GM21360 (cell line): ENCODE results near the gene CORO1C.

Source experiments
- ATAC-seq: cut with Tn5 transposase; IDR thresholded peaks from one replicate; pipeline ENCODE4 v1.9.1; 2021; ENCODE audit warnings: mild to moderate bottlenecking, moderate library complexity; ENCODE audit not compliant: unreplicated experiment

Gene CORO1C

DNA sequence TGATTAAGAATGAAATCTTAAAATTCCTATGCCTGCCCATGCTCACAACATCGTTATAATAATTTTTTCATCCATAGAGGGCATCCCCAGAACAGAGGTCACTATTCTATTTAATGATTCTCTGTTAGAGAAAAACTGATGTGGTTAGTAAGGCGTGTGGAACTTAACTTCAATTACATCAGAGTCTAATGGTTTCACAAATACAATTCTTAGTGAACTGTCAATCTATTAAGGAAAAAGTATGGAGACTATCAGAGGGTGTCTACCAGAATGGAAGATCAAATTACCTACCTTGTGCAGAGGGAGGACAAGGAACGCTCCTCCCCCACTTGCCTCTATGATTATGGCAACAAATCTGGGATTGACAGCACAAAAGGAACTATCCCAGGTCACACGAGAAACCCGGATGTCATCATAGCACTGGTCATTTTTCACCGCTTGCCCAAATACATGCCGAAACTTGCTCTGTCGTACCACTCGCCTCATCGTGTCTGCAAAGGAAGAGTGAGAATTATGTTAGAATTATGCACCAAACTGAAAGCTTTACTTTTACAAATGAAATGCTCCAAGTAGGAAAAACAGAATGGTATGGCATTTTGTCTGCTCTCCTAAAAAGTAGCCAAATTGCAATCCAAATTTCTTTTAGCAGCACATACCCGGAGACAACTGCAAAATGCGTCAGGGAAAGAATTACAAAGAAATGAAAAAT, 30.3 kb downstream of the CORO1C start:
- no peak for ATAC-seq

GRCh38 chr12:108699955-108700563, 31.3 kb downstream of the CORO1C start:
- no peak for ATAC-seq

GRCh38 chr12:108697905-108698304, 33.4 kb downstream of the CORO1C start:
- no peak for ATAC-seq

DNA sequence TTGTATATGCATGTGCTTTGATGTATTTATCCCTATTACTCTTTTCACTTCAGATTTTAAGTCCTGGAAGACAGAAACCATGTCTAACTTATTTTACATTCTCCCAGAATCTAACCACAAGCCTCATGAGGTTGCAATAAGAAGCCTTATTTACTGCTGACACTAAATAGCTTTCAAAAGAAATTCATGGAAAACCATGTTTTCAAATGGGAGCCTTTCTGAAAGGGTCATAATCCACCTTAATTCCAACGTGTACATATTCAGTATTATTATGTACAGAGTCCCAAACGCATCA, 34.4 kb downstream of the CORO1C start:
- ATAC-seq = no peak

DNA sequence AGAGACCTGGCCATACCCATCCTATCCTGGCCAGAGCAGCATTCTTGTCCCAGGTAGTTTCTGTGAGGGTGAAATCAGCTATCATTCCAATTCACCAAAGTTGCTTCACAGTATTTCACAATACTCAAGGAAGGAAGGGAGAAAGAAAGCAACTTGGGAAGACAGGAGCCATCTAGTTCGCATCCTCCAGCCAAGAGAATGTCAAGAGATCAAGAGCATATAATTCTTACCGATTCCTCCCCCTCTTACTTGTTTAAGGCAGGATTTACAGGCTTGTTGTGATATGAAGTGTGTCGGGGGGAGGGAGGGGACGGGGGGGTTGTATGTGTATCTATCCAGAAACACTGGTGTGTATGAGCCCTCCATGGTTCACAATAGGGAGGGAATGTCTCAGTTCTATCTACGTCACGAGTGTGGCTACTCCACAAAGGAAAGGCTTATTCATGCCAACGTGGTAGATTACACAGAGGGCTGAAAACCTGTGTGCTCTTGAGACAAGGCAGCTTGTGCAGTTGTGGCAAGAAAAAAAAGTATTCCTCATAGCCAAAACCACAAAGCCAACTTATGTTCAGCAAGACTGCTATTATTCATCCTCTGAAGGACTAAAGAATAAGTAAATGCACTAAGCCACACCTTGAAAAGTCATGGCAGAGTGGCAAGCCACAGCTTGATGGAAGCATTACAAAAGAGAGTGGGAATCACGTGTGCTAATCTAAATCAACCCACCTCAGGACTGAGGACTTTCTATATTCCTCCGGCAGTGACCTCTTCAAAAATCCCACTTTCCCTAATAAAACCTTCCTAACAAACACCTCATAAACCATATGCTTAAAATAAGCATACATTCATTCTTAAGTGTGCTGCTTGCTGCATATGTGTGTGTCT, 35.0 kb downstream of the CORO1C start:
- ATAC-seq = no peak

DNA sequence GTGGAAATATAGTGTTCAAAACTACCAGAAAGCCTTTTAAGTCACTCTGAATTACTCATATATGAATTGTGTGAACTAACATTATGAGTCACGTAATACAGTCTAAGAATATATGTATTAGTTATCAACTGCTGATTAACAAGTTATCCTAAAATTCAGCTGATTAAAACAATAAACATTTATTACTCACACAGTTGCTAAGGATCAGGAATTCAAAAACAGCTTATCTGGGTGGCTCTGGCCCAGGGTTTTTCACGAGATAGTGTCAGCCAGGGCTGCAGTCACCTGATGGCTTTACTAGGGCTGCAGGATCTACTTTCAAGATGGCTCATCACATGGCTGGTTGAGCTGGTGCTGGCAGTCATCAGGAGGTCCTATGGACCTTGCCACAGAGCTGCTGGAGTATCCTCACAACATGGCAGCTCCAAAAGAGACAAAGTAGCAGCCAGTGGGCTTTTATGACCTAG, 36.5 kb downstream of the CORO1C start:
- ATAC-seq = no peak

DNA sequence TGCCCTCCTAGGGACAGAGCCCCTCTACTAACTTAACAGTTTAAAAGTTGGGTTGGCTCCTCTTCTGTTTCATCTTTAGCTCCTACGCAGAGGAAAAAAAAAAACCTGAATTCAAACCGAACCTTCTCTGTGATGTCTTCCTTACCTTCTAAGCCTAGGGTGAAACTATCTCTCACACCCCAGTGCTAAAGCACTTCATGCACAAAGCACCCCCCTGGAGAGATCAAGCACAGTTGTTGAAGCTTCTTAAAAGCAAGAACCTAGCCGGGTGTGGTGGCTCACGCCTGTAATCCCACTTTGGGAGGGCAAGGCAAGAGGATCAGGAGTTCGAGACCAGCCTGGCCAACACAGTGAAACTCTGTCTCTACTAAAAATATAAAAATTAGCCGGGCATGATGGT, 37.6 kb downstream of the CORO1C start:
- ATAC-seq = no peak

DNA sequence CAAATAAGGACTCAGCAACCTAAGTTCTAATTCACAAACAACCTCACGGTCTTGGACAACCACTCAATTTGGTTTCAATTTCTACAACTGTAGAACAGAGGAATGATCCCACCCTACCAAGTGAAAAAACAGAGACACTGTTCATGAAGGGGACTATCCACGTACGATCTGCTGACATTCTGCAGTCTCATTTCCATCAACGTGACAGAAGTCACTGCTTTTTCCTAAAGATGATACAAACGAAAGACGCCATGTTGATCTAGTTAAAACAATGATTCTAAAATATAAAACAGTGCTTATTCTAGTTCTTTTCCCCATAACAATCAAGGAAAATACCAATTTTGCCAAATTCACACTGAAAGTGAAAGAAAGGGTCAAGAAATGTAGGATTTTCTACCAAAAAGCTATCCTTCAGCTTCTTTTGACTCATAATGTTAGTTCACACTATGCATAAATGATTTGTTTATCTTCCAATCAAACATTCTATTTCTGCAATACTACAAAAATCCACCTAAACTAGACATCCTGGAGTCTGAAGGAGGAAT, 38.1 kb downstream of the CORO1C start:
- no peak for ATAC-seq

GRCh38 chr12:108691998-108692808, 39.1 kb downstream of the CORO1C start:
- ATAC-seq = no peak

DNA sequence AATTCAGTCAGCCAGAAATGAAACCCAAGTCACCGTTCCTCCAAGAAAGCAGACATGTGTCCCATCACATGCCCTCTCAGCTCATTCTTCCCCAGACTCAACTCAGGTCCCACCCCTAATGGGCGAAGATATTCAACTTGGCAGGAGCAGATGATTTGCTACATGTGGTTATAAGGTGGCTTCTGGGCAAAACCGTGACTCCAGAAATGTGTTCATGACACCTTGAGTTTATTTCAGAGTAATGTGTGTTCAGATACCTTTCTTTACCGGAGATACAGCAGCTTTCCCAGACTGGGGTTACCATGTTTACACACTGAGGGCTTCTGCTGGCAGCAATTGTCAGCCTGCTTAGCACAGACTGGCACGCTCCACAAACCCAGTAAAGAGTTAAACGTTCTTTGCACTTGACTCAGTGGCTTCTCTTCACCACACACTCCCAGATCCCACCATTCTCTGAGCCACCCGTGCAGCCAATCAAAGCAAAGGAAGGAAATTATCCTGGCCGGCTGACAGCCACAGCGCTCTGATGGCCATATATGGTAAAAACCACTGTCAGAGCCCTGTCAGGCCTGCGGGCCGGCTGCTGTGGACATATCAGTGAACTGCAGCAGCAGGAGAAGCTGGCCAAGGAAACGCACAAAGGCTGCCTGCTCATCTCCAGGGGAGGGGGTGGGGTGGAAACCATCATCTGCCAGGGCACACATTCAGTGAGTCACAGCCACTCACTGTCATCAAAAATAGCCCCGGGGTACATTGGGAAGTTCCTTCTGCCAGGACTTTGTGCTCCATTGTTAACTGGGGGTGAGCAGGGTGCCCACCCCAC, 39.9 kb downstream of the CORO1C start:
- ATAC-seq = peak; percentile 55

- ATAC-seq = no peak
Measured at GRCh38 chr12:108690542-108691174, 40.7 kb downstream of the CORO1C start.

- ATAC-seq = no peak
Measured at GRCh38 chr12:108690191-108690518, 41.2 kb downstream of the CORO1C start.

DNA sequence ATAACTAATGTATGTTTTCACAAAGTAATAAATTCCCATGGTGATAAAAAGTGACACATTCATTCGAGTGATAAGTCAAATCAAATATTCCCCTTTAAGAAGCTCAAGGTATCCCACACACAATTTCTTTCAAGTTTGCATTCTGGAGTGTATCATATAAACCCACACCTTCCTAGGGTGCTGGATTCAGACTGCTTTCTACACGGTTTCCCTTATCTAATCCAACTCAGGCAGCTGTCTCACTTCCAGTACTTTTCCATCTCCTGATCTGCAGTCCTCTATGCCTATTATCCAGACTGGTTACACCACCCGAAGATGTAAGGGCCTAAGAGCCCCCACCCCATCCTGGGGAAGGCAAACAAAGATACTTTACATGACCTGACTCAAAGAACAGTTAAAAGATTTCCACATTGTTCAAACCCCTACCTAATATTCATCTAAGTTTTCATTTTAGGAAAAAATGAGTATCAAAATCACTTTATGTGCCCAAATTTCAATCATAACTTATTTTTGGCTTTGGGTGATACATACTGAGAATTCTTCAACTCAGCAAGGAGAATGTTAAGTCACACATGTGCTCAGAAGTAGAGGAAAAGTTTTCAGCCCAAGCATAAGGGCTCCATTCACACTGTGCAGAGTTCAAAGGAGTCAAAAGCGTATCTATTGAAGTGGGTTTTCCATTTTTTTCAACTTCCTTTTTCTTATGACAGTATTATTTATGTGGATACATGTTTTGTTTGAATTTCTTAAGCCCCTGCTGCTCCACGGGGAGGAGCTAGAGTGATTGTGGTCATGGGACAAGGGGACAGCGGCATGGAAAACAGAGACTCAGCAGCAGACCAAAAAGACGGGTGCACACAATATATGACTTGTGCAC, 41.8 kb downstream of the CORO1C start:
- ATAC-seq = no peak

- ATAC-seq = no peak
Measured at GRCh38 chr12:108686780-108687179, 44.5 kb downstream of the CORO1C start.

- no peak for ATAC-seq
Measured at GRCh38 chr12:108685469-108686260, 45.7 kb downstream of the CORO1C start.

GRCh38 chr12:108683906-108684556, 47.3 kb downstream of the CORO1C start:
- ATAC-seq = no peak

- no peak for ATAC-seq
Measured at GRCh38 chr12:108681317-108681716, 50.0 kb downstream of the CORO1C start.
